Trophoblast cell (in vitro differentiated cells and primary cell): ENCODE results near the gene SMIM26.

Experiments used
- DNase-seq, 2 donors: peaks; one replicate each; pipeline ENCODE4 v3.0.0-alpha.2; 2016
- H2AFZ ChIP-seq: 2 replicates; pipeline ENCODE4 v1.6.1; 2013; ENCODE audit warnings: low read length, moderate library complexity, mild to moderate bottlenecking; ENCODE audit not compliant: insufficient read depth, poor library complexity
- H2AK5ac ChIP-seq: 2 replicates; pipeline ENCODE4 v1.6.1; 2013; ENCODE audit warnings: mild to moderate bottlenecking, low read length
- H2BK120ac ChIP-seq: 2 replicates; pipeline ENCODE4 v1.6.1; 2013; ENCODE audit warnings: low read length, mild to moderate bottlenecking, moderate library complexity; ENCODE audit not compliant: insufficient read depth, poor library complexity
- H2BK12ac ChIP-seq: 2 replicates; pipeline ENCODE4 v1.6.1; 2013; ENCODE audit warnings: mild to moderate bottlenecking, low read length, moderate library complexity
- H2BK5ac ChIP-seq: 2 replicates; pipeline ENCODE4 v1.6.1; 2013; ENCODE audit warnings: low read length, low read depth, moderate library complexity, mild to moderate bottlenecking; ENCODE audit not compliant: poor library complexity
- H3K14ac ChIP-seq: 2 replicates; pipeline ENCODE4 v1.6.1; 2013; ENCODE audit warnings: mild to moderate bottlenecking, low read length
- H3K18ac ChIP-seq: 2 replicates; pipeline ENCODE4 v1.6.1; 2013; ENCODE audit warnings: mild to moderate bottlenecking, low read length
- H3K23ac ChIP-seq: 2 replicates; pipeline ENCODE4 v1.6.1; 2013; ENCODE audit warnings: low read length
- H3K27ac ChIP-seq: 2 replicates; pipeline ENCODE4 v1.5.1; 2013; ENCODE audit warnings: low read depth, mild to moderate bottlenecking, inconsistent platforms, low read length, moderate library complexity
- H3K27me3 ChIP-seq: 2 replicates; pipeline ENCODE4 v1.6.1; 2013; ENCODE audit warnings: inconsistent platforms, mild to moderate bottlenecking, low read length, moderate library complexity; ENCODE audit not compliant: insufficient read depth
- H3K36me3 ChIP-seq, 2 experiments: 1 replicate in 1 of 2; 2 replicates in 1 of 2; pipeline ENCODE4 v1.6.1; 2013; ENCODE audit warnings: low read length in 2 of 2, mild to moderate bottlenecking in 2 of 2, moderate library complexity in 1 of 2; ENCODE audit not compliant: insufficient read depth in 2 of 2, control insufficient read depth in 1 of 2
- H3K4ac ChIP-seq: 2 replicates; pipeline ENCODE4 v1.6.1; 2013; ENCODE audit warnings: low read depth, mild to moderate bottlenecking, low read length, moderate library complexity
- H3K4me1 ChIP-seq, 2 experiments: 1 replicate in 1 of 2; 2 replicates in 1 of 2; pipeline ENCODE4 v1.6.1; 2013; ENCODE audit warnings: low read length in 2 of 2, mild to moderate bottlenecking in 2 of 2, moderate library complexity in 1 of 2; ENCODE audit not compliant: insufficient read depth in 2 of 2, control insufficient read depth in 1 of 2
- H3K4me2 ChIP-seq: 2 replicates; pipeline ENCODE4 v1.6.1; 2013; ENCODE audit warnings: inconsistent platforms, mild to moderate bottlenecking, low read length, moderate library complexity
- H3K4me3 ChIP-seq: 2 replicates; pipeline ENCODE4 v1.5.1; 2013; ENCODE audit warnings: mild to moderate bottlenecking, low read depth, low read length, inconsistent platforms
- H3K79me1 ChIP-seq: one replicate; pipeline ENCODE4 v1.6.1; 2013; ENCODE audit warnings: low read length
- H3K79me2 ChIP-seq: 2 replicates; pipeline ENCODE4 v1.6.1; 2013; ENCODE audit warnings: low read length, mild to moderate bottlenecking; ENCODE audit not compliant: control insufficient read depth, insufficient read depth, poor library complexity
- H3K9ac ChIP-seq: 2 replicates; pipeline ENCODE4 v1.6.1; 2013; ENCODE audit warnings: mild to moderate bottlenecking, low read length
- H3K9me3 ChIP-seq: 2 replicates; pipeline ENCODE4 v1.6.1; 2013; ENCODE audit warnings: low read depth, mild to moderate bottlenecking, control low read depth, inconsistent platforms, low read length; ENCODE audit not compliant: insufficient read depth
- H4K12ac ChIP-seq: 2 replicates; pipeline ENCODE4 v1.6.1; 2013; ENCODE audit warnings: low read depth, mild to moderate bottlenecking, low read length, moderate library complexity
- H4K8ac ChIP-seq: 2 replicates; pipeline ENCODE4 v1.6.1; 2013; ENCODE audit warnings: low read depth, mild to moderate bottlenecking, low read length, moderate library complexity
- H4K91ac ChIP-seq: one replicate; pipeline ENCODE4 v1.6.1; 2013; ENCODE audit warnings: low read depth, mild to moderate bottlenecking, low read length, moderate library complexity
- WGBS: extraction: QIAGEN DNeasy Blood & Tissue Kit; methylation state at CpG from one replicate; pipeline ENCODE4 v1.1.7; 2013; ENCODE audit warnings: missing lambda C conversion rate; ENCODE audit not compliant: insufficient read length, insufficient coverage; ENCODE audit errors: extremely low coverage; 5-methylcytosine and 5-hydroxymethylcytosine counted together

Gene SMIM26

DNA sequence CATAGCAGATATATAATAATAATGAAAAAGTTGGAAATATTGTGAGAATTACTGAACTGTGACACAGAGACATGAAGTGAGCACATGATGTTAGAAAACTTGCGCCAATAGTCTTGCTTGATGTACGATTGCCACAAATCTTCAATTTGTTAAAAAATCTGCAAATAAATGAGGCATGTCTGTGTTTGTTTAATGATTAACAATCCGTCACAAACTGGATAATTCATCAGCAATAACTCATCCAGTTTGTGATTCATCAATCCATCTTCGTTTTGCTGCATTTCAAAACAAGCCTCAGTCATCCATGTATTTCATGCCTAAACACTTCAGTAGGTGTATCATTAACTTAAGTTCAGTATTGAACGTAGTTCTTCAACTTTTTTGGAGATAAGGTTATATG is 25.5 kb upstream of the SMIM26 start:
- Histone ChIP-seq H2AFZ (no peak overlapping the region), H2BK12ac (no peak overlapping the region), H3K4me3 (no peak overlapping the region), H3K79me1 (no peaks in the 10 kb centered on the region), H3K9ac (no peak overlapping the region), H3K79me2 (no peaks in the 10 kb centered on the region), H2AK5ac (no peak overlapping the region), H4K8ac (no peak overlapping the region), H4K12ac (no peak overlapping the region), H3K36me3 (peaks cover 24 to 40% of the 10 kb centered on the region in 2 experiments), H3K9me3 (no peaks in the 10 kb centered on the region), H2BK120ac (no peak overlapping the region), H3K18ac (no peak overlapping the region), H3K4me1 (no peaks in the 10 kb centered on the region), H4K91ac (no peak overlapping the region), H3K14ac (no peak overlapping the region), H3K27me3 (no peaks in the 10 kb centered on the region), H2BK5ac (no peak overlapping the region), H3K27ac (no peak overlapping the region), H3K4me2 (no peak overlapping the region), H3K23ac (no peak overlapping the region), H3K4ac (no peak overlapping the region)
- WGBS, result no CpG with 5 or more reads among the region's 5 CpGs
- DNase-seq, result no peak

DNA sequence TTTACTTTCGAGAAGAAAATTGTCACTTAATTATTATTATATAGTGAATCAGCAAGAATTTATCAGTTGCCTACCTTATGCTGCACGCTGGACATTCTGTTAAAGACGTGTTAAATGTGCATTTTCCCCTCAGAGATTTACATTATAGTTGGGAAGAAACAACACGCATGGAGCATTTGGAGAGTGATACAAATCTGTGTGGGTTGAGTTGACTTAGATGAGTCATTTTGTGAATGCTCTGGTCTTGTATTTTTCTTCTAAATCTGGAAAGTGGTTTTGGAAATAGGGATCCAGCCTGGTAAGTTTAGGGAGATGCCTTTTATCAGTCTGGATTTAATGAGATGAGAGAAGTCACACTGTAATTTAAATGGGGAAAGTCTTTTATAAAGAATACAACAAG is 24.0 kb upstream of the SMIM26 start:
- Histone ChIP-seq H3K27me3 (no peaks in the 10 kb centered on the region), H3K4me1 (no peaks in the 10 kb centered on the region), H3K14ac (no peak overlapping the region), H3K23ac (no peak overlapping the region), H3K27ac (no peak overlapping the region), H3K9me3 (no peaks in the 10 kb centered on the region), H4K91ac (no peak overlapping the region), H2AK5ac (no peak overlapping the region), H2BK12ac (no peak overlapping the region), H3K18ac (no peak overlapping the region), H3K4ac (no peak overlapping the region), H3K79me2 (no peaks in the 10 kb centered on the region), H4K12ac (no peak overlapping the region), H3K79me1 (no peaks in the 10 kb centered on the region), H3K4me3 (no peak overlapping the region), H4K8ac (no peak overlapping the region), H3K36me3 (peaks cover 28 to 43% of the 10 kb centered on the region in 2 experiments), H2BK5ac (no peak overlapping the region), H2AFZ (no peak overlapping the region), H3K4me2 (no peak overlapping the region), H3K9ac (no peak overlapping the region), H2BK120ac (no peak overlapping the region)
- DNase-seq, result no peak
- WGBS, result no CpG with 5 or more reads among the region's 4 CpGs

DNA sequence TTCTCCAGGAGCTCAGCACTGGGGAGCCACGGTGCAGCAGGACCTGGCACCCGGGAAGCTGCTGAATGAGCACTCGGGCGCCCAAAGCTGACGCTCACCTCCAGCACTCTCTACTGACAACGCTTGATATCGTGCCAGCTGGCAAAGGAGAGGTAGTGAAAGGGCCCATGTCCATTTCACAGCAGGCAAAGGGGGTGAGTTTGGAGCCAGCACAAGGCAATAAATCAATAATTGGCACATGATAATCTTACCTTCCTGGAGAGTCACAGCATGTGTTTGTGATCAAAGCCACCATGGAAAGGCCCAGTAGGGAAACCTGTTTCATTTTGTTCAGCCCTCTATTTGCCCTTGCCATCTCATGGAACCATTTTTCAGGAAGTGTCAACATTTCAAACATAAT is 23.3 kb upstream of the SMIM26 start:
- Histone ChIP-seq H3K18ac (no peak overlapping the region), H4K8ac (no peak overlapping the region), H2AK5ac (no peak overlapping the region), H2BK5ac (no peak overlapping the region), H2BK12ac (no peak overlapping the region), H4K12ac (no peak overlapping the region), H3K9ac (no peak overlapping the region), H3K9me3 (no peaks in the 10 kb centered on the region), H3K36me3 (peaks cover 27 to 45% of the 10 kb centered on the region in 2 experiments), H3K4me3 (no peak overlapping the region), H3K79me1 (no peaks in the 10 kb centered on the region), H3K27me3 (no peaks in the 10 kb centered on the region), H2BK120ac (no peak overlapping the region), H3K14ac (no peak overlapping the region), H3K4me2 (no peak overlapping the region), H3K23ac (no peak overlapping the region), H3K4me1 (no peaks in the 10 kb centered on the region), H3K4ac (no peak overlapping the region), H3K79me2 (no peaks in the 10 kb centered on the region), H2AFZ (no peak overlapping the region), H4K91ac (no peak overlapping the region), H3K27ac (no peak overlapping the region)
- no peak for DNase-seq
- WGBS, result no CpG with 5 or more reads among the region's 7 CpGs

DNA sequence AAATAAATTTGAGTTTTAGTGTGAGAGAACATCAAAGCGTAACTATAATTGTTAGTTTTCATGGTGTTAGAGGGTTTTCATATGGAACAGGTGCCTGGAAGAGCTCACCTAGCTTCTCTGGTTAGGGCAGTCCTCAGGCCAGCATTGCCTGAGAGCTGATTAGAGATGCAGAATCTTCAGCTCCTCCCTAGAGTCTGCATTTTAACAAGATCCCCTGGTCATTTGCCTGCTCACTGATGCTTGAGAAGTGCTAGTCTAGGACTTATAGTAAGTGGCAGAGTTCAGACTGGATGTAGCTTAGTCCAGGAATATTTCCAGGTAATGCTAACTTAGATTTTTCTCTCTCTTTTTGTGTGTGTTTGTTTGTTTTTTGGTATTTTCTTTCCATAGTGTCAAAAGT is 21.7 kb upstream of the SMIM26 start:
- H4K12ac ChIP-seq, result no peak overlapping the region
- H3K9me3 ChIP-seq, result no peaks in the 10 kb centered on the region
- H4K91ac ChIP-seq, result no peak overlapping the region
- H3K27me3 ChIP-seq, result no peaks in the 10 kb centered on the region
- no peaks in the 10 kb centered on the region for H3K79me1 ChIP-seq
- peaks cover 29 to 48% of the 10 kb centered on the region in 2 experiments for H3K36me3 ChIP-seq
- no peak overlapping the region for H2BK12ac ChIP-seq
- H3K4me1 ChIP-seq, result no peaks in the 10 kb centered on the region
- H3K14ac ChIP-seq, result no peak overlapping the region
- H3K79me2 ChIP-seq, result no peaks in the 10 kb centered on the region
- H2AFZ ChIP-seq, result no peak overlapping the region
- no peak for DNase-seq
- no peak overlapping the region for H2BK120ac ChIP-seq
- no peak overlapping the region for H3K27ac ChIP-seq
- no peak overlapping the region for H3K23ac ChIP-seq
- no peak overlapping the region for H3K18ac ChIP-seq
- H3K4me2 ChIP-seq, result no peak overlapping the region
- no peak overlapping the region for H3K9ac ChIP-seq
- H3K4me3 ChIP-seq, result no peak overlapping the region
- no peak overlapping the region for H2AK5ac ChIP-seq
- no peak overlapping the region for H3K4ac ChIP-seq
- H4K8ac ChIP-seq, result no peak overlapping the region
- no CpG with 5 or more reads among the region's 1 CpG for WGBS
- H2BK5ac ChIP-seq, result no peak overlapping the region
